ENCODE results near the gene B3GAT3. TPM values are rescaled to one million over a fixed set of nuclear protein-coding genes. Genes with fewer than 3 reads are reported as not detected.

Gene B3GAT3
- total and polyA plus RNA-seq, 2 donors (not counting 3 experiments of a cell fraction or from before 2014, with no cell fraction given): 31.6 to 37.2 TPM

DNA sequence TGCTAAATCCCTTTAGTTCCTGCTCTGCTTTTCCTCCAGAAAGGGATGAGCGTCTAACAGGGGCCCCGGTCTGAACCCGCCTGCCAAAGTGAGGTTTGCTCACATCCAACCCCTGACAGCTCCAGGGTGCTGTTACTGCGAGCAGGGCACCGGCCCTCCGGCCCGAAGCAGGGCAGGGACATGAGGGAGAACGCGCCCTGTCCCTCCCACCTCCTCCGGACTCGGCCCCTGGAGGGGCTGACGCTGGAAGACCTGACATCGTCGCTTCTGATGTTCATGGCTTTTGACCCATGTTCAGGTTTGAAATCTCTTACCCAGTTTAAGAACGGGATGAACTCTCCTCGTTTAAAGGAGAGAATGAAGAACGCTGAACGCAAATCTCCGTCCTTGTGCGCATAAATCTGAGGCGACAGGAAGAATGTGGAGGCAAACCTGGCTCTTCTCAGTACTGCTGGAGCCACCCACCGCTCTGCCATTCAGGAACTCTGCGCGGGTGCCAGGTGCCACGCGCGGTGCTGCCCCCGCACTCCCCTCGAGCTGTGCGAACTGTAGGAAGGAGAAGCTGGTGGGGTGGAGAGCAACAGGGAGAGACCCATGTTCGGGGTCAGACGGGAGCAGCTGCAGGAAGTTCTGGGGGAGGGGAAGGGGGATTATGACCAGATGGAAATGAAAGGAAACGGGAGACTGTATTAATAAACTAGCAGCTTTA is 47.3 kb downstream of the B3GAT3 start:
- dilution Hi-C loops (cut with MboI; ENCODE audit: extremely low pct_ligation_motif_present, low sequenced_read_pairs): no loop called here

DNA sequence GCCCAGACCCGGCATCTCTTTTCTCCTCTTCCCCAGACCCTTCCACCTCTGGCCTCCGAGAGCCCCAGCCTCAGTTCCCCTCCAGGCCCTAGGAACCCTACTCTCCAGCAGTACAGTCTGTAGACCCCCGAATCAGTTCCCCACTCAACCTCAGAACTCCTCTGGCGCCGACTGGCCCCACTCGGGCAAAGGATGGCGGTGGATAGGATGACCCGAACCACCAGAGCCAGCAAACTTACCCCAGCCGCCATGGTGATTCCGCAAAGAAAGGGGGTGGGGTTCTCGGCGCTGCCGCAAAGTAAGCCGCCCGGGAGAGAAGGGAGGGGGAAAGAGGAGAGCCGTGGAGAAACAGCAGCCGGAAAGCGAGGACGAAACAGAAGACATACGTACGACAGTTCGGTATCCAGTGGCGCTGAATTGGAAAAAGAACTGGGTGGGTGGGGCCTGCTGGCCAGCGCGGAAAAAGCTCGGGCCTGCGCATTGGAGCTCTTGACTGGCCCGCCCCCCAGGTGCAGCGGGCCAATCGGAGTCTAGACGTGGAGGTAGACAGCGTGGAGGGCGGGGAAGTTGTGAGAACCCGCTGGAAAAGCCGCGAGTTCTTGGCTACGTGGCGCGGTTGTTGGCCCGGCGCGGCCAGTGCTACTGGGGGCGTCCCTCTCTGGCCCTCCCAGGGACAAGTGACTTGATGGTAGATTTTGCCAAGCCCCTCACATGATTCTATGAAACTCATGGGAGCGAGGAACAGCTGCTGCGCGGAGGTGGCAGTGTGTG is 48.0 kb downstream of the B3GAT3 start, which contains the start of gene EEF1G:
Gene EEF1G, minus strand, starts transcription at position 300 of the 771 bp plus-strand sequence. Its CDS starts 49 bp downstream, at position 251.
- no peaks in the 10 kb centered on the region for H3K9me3 ChIP-seq (replicated peaks; ENCODE audit: control insufficient read depth, insufficient read depth, low read length)
- TF ChIP-seq, protein P1, sequence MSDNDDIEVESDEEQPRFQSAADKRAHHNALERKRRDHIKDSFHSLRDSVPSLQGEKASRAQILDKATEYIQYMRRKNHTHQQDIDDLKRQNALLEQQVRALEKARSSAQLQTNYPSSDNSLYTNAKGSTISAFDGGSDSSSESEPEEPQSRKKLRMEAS (IDR thresholded peaks at IDR 0.05; ENCODE audit: insufficient read depth, insufficient read length): no peak
- TF ChIP-seq GATA2 (IDR thresholded peaks at IDR 0.05; ENCODE audit: insufficient read depth, insufficient read length, low read depth, low read length) (no peak), POLR2A (IDR thresholded peaks at IDR 0.05; ENCODE audit: low read depth, low read length) (peak; percentile 96), JUN (IDR thresholded peaks at IDR 0.05; ENCODE audit: borderline replicate concordance, insufficient read depth, insufficient read length, low read depth) (no peak), MYC (IDR thresholded peaks at IDR 0.05; ENCODE audit: low read depth, low read length) (no peak), POLR2AphosphoS5 (IDR thresholded peaks at IDR 0.05; ENCODE audit: insufficient read depth, low read depth, low read length) (peak; percentile 94)
- no peaks in the 10 kb centered on the region for H3K9me1 ChIP-seq (replicated peaks; ENCODE audit: control insufficient read depth, extremely low read depth, insufficient read depth, low read length)
- no TSS peak for BruUV-seq (replicated peaks)
- dilution Hi-C loops (cut with MboI; ENCODE audit: extremely low pct_ligation_motif_present, low sequenced_read_pairs): no loop called here
- H3K79me2 ChIP-seq (ENCODE audit: control insufficient read depth, insufficient read depth, low read length): peaks cover 67% of the 10 kb centered on the region
- peak within 1 kb of the TSS; percentile 92 for H3K4me2 ChIP-seq (ENCODE audit: insufficient read depth, low read length)
- peaks cover 59% of the 10 kb centered on the region for H3K4me1 ChIP-seq (ENCODE audit: control insufficient read depth, extremely low read depth, insufficient read depth, low read length)
- no peaks in the 10 kb centered on the region for H4K20me1 ChIP-seq (replicated peaks; ENCODE audit: control insufficient read depth, extremely low read depth, insufficient read depth, low read length)
- no peaks in the 10 kb centered on the region for H3K27me3 ChIP-seq (ENCODE audit: control insufficient read depth in 2 of 2, insufficient read depth in 2 of 2, low read length in 2 of 2)
- peak within 1 kb of the TSS; percentile 4 for H2AFZ ChIP-seq (ENCODE audit: low read depth, low read length)
- FAIRE-seq (peak; percentile 100), DNase-seq (ENCODE audit: low read depth, low spot score) (peak; percentile 100)
- H3K27ac ChIP-seq (ENCODE audit: insufficient read depth, low read depth, low read length): peak within 1 kb of the TSS; percentile 99
- H3K9ac ChIP-seq (replicated peaks; ENCODE audit: extremely low read depth, insufficient read depth, low read length): peak within 1 kb of the TSS; percentile 95
- intact Hi-C loops (cut with micrococcal nuclease): loop anchor here (1.0 kb wide), 2 partner anchors 39 to 73 kb away; partner anchors contain the start of genes EML3 and GANAB
- H3K36me3 ChIP-seq (ENCODE audit: control insufficient read depth in 2 of 2, extremely low read depth in 1 of 2, insufficient read depth in 2 of 2, low read length in 2 of 2): peaks cover 21 to 23% of the 10 kb centered on the region in 2 experiments
- CTCF ChIA-PET: interaction anchor here (0.6 to 2.8 kb wide), 19 partner anchors 11 to 370 kb away, joined by 3 to 18 read pairs (median 4); partner anchors contain the start of genes B3GAT3, EML3, MTA2 and ROM1
- POLR2A ChIA-PET: interaction anchor here (0.6 to 5.7 kb wide), 18 partner anchors 9 to 268 kb away, joined by 3 to 75 read pairs (median 4); partner anchors contain the start of genes C11orf98, CSKMT, HNRNPUL2 and INTS5
- peak within 1 kb of the TSS; percentile 51 to 85 (median 70) for H3K4me3 ChIP-seq (replicated peaks in 1 of 3; ENCODE audit: insufficient read depth in 1 of 3, low read depth in 1 of 3, low read length in 3 of 3)

More for the DNA sequence above, 47.3 kb downstream of the B3GAT3 start:
- BruUV-seq (replicated peaks): TSS peak; percentile 90
- Histone ChIP-seq H4K20me1 (replicated peaks; ENCODE audit: control insufficient read depth, extremely low read depth, insufficient read depth, low read length) (no peaks in the 10 kb centered on the region), H3K4me2 (ENCODE audit: insufficient read depth, low read length) (peak overlapping the region; percentile 62), H2AFZ (ENCODE audit: low read depth, low read length) (no peak overlapping the region), H3K4me1 (ENCODE audit: control insufficient read depth, extremely low read depth, insufficient read depth, low read length) (peaks cover 62% of the 10 kb centered on the region), H3K79me2 (ENCODE audit: control insufficient read depth, insufficient read depth, low read length) (peaks cover 61% of the 10 kb centered on the region), H3K27me3 (ENCODE audit: control insufficient read depth in 2 of 2, insufficient read depth in 2 of 2, low read length in 2 of 2) (no peaks in the 10 kb centered on the region), H3K9me3 (replicated peaks; ENCODE audit: control insufficient read depth, insufficient read depth, low read length) (no peaks in the 10 kb centered on the region), H3K9me1 (replicated peaks; ENCODE audit: control insufficient read depth, extremely low read depth, insufficient read depth, low read length) (no peaks in the 10 kb centered on the region), H3K27ac (ENCODE audit: insufficient read depth, low read depth, low read length) (peak overlapping the region; percentile 99), H3K9ac (replicated peaks; ENCODE audit: extremely low read depth, insufficient read depth, low read length) (peak overlapping the region; percentile 93), H3K4me3 (replicated peaks in 1 of 3; ENCODE audit: insufficient read depth in 1 of 3, low read depth in 1 of 3, low read length in 3 of 3) (peak overlapping the region; percentile 32 to 73 (median 50)), H3K36me3 (ENCODE audit: control insufficient read depth in 2 of 2, extremely low read depth in 1 of 2, insufficient read depth in 2 of 2, low read length in 2 of 2) (peaks cover 20 to 21% of the 10 kb centered on the region in 2 experiments)
- intact Hi-C loops (cut with micrococcal nuclease): no loop called here
- ChIA-PET CTCF (interaction anchor here (0.6 to 2.8 kb wide), 23 partner anchors 12 to 370 kb away, joined by 3 to 18 read pairs (median 4); partner anchors contain the start of genes B3GAT3, EML3, MTA2 and ROM1), POLR2A (interaction anchor here (0.6 to 5.7 kb wide), 17 partner anchors 9 to 267 kb away, joined by 3 to 75 read pairs (median 4); partner anchors contain the start of genes C11orf98, CSKMT, HNRNPUL2 and INTS5)
- FAIRE-seq (peak; percentile 35), DNase-seq (ENCODE audit: low read depth, low spot score) (peak; percentile 64)
- TF ChIP-seq EZH2 (IDR thresholded peaks at IDR 0.05; ENCODE audit: borderline replicate concordance, low read depth, low read length, severe bottlenecking) (no peak), POLR2AphosphoS5 (IDR thresholded peaks at IDR 0.05; ENCODE audit: insufficient read depth, low read depth, low read length) (peak; percentile 48)

All from endothelial cell of umbilical vein (primary cell).